A549 treated with GW870086 at 1 μM for 4 hours (cell line): ENCODE results near the gene ADAR. TPM values are rescaled to one million over a fixed set of nuclear protein-coding genes. Genes with fewer than 3 reads are reported as not detected.

Experiments used
- total RNA-seq: library from RNA; stranded (reverse); fragments of 200-300 nt; extraction: Qiagen RNA extraction; gene quantifications from 5 replicates; pipeline ENCODE4 v1.2.3, GENCODE V29; 2022; ENCODE audit warnings: low read depth

Gene ADAR, protein sequence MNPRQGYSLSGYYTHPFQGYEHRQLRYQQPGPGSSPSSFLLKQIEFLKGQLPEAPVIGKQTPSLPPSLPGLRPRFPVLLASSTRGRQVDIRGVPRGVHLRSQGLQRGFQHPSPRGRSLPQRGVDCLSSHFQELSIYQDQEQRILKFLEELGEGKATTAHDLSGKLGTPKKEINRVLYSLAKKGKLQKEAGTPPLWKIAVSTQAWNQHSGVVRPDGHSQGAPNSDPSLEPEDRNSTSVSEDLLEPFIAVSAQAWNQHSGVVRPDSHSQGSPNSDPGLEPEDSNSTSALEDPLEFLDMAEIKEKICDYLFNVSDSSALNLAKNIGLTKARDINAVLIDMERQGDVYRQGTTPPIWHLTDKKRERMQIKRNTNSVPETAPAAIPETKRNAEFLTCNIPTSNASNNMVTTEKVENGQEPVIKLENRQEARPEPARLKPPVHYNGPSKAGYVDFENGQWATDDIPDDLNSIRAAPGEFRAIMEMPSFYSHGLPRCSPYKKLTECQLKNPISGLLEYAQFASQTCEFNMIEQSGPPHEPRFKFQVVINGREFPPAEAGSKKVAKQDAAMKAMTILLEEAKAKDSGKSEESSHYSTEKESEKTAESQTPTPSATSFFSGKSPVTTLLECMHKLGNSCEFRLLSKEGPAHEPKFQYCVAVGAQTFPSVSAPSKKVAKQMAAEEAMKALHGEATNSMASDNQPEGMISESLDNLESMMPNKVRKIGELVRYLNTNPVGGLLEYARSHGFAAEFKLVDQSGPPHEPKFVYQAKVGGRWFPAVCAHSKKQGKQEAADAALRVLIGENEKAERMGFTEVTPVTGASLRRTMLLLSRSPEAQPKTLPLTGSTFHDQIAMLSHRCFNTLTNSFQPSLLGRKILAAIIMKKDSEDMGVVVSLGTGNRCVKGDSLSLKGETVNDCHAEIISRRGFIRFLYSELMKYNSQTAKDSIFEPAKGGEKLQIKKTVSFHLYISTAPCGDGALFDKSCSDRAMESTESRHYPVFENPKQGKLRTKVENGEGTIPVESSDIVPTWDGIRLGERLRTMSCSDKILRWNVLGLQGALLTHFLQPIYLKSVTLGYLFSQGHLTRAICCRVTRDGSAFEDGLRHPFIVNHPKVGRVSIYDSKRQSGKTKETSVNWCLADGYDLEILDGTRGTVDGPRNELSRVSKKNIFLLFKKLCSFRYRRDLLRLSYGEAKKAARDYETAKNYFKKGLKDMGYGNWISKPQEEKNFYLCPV
- 61.6 to 79.1 TPM (median 74.3 TPM) in 5 replicates for total RNA-seq

DNA sequence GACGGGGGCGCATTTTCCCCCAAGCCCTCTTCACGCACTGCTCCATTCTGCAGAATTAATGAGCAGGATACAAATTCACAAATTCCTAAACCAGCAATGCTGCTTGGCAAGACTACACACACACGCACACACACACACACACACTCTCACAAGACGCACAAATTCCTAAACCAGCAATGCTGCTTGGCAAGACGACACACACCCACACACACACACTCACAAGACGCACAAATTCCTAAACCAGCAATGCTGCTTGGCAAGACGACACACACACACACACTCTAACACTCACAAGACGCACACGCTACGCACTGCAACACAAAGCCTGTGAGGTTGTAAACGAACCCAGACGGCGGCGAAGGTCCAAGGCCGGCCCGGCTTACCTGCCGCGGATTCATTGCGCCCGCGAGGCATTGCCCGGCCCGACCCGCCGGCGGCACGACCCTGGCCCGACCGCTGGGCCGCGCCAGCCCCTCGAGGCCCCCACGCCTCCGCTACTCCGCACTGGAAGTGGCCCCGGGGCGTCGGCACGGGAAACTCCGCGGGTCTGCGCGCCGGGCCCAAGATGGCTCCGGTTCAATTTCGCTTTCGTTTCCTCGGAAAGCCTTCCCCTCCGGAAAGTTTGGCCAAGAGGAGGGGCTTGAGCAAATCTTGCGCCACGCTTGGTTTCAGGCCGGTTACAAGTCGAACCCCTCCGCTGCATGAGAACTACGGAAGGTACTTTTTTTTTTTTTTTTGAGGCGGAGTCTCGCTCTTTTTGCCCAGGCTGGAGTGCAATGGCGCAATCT, at the start of gene ADAR:
Gene ADAR (minus strand): TSS at position 578 of the 788 bp plus-strand sequence. CDS start 180 bp downstream, at position 398.

DNA sequence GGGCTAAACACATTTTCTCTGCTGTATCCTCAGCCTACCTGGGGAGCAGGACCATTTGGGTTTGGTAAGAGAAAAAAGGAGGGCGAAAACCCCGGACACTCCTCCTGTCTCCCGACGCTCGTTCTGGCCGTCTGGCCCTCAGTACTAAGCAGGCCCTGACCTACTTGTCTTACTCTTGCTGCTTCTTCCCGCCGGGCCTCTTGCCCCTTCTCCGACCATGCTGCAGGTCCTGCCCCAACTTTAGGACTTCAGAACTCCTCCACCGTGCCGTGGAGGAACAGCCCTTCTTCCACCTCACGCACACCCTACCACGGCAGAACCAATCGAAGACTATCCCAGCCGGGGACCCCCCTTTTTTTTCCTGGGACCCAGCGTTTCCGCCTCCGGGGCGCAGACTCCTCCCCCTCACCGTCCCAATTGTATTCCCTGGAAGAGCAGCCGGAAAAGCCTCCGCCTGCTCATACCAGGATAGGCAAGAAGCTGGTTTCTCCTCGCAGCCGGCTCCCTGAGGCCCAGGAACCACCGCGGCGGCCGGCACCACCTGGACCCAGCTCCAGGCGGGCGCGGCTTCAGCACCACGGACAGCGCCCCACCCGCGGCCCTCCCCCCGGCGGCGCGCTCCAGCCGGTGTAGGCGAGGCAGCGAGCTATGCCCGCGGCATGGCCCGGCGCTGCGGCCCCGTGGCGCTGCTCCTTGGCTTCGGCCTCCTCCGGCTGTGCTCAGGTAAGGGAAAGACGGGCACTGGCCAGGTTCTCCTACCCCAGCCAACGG, 40.4 kb downstream of the ADAR start, which contains the start of gene CHRNB2:
Gene CHRNB2 (plus strand): TSS at position 393 of the 771 bp plus-strand sequence. CDS start 267 bp downstream, at position 660.

DNA sequence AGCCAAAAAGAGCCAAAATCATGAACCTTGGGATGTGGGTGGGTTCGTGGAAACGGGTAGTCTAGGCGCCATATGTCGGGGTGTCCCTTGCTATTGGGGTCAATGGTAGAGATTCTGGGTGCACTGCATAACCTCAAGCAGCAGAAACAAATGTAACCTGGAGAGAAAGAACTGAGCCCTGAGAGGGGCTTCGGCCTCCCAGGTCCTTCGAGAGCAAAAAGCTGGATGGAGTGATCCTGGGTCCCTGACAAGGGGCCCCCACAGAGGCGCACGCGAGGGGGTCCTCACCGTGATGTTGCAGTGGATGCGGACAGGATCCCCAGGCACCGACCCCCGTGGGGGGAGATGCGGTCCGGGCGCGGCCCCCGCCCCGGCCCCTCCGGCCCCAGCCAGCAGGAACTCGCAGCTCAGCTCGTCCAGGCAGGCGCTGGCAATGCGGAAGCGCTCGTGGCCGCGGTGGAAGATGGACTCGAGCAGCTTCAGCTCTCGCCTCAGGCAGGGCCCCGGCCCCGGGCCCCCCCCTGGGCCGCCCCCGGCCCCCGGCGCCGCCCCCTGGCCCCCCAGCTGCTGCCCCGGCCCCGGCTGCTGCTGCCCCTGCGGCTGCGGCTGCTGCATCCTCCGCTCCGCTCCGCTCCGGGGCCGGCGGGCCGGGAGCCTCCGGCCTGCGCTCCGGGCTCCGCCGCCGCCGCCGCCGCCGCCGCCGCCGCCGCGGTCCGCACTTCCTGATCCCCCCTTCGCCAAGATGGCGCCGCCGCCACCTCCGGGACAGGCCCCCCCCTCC, 49.9 kb downstream of the ADAR start, which contains the start of gene UBE2Q1:
Gene UBE2Q1 (minus strand): TSS at position 724 of the 781 bp plus-strand sequence. CDS start 109 bp downstream, at position 615.

Other genes starting within 250 kb of the ADAR start
- 20.4 to 27.1 TPM (median 25.7 TPM) in 5 replicates for gene IL6R, start 202.8 kb downstream of the ADAR start, total RNA-seq
- gene TDRD10, start 106.0 kb downstream of the ADAR start, total RNA-seq = 0.07 to 0.16 TPM (median 0.08 TPM) in 3 of 5 replicates, not detected in the others
- 0.16 to 0.29 TPM (median 0.20 TPM) in 5 replicates for gene SHE, start 105.8 kb downstream of the ADAR start, total RNA-seq
- gene UBE2Q1, start 49.5 kb downstream of the ADAR start, total RNA-seq = 53.7 to 79.1 TPM (median 71.6 TPM) in 5 replicates
- gene CHRNB2, start 40.4 kb downstream of the ADAR start, total RNA-seq = 0.27 to 0.71 TPM (median 0.40 TPM) in 5 replicates